ENCODE measurements around the gene LSG1.
"Not testable (repeated sequence)": the region's sequence is repeated elsewhere in the genome, so short reads cannot be mapped to it uniquely, and the experiment has no call there.

Gene LSG1

GRCh38 chr3:194615226-194615625, 56.8 kb downstream of the LSG1 start:
- no peak for DNase-seq

DNA sequence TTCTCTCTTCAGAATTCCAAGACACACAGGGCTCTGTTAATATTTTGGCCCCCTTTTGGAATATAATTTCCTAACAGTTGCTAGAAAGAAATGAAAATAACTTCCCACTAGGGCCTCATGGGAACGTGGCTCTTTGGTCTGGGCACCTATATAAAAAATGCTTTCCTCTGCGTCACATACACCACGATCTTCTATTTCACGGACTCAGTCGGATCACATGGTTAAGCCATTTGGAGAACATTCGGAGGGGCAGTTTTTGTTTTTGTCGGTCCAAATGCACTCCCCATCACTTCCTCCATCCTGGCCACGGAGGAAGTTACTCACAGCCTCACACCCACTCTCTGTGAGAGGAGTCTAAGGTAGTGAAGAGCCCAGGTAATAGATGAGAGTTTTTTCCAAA, 59.8 kb downstream of the LSG1 start:
- DNase-seq: no peak

DNA sequence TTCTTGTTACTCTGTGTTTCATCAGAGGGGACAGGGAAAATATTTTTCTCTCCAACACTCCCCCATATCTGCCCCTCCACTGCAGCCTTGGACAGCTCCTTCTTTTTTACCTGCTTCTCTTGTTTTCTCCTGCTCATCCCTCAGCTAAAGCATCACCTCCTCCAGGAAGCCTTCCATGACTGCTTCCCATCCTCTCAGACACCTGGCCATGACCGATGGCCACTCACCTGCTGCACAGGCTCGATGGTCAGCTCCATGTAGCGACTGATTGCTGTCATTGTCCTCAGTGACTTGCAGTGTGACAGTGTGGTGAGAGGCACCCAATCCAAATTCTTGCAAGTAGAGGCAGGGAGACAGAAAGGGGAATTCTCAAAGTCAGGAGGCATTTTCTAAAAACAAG, 61.3 kb downstream of the LSG1 start:
- no peak for DNase-seq

- no peak for DNase-seq
Measured at GRCh38 chr3:194609601-194610000, 62.4 kb downstream of the LSG1 start.

DNA sequence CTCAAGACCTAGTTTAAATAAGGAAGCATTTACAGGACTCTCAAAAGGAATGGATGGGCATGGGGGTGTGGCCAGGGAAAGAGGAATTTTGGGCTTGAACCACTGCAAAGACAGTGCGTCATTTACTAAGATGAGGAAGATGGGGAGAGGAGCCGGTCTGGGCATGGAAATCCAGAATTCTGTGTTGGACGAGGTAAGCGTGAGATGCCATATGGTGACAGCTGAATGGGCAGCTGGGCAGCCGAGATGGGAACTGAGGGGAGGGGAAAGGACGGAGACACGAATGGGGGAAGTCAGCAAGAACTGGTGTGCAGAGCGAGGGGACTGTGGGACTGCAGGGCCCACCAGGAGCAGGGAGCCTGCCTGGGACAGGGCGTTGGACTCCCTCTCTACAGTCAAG, 63.0 kb downstream of the LSG1 start:
- no peak for DNase-seq

DNA sequence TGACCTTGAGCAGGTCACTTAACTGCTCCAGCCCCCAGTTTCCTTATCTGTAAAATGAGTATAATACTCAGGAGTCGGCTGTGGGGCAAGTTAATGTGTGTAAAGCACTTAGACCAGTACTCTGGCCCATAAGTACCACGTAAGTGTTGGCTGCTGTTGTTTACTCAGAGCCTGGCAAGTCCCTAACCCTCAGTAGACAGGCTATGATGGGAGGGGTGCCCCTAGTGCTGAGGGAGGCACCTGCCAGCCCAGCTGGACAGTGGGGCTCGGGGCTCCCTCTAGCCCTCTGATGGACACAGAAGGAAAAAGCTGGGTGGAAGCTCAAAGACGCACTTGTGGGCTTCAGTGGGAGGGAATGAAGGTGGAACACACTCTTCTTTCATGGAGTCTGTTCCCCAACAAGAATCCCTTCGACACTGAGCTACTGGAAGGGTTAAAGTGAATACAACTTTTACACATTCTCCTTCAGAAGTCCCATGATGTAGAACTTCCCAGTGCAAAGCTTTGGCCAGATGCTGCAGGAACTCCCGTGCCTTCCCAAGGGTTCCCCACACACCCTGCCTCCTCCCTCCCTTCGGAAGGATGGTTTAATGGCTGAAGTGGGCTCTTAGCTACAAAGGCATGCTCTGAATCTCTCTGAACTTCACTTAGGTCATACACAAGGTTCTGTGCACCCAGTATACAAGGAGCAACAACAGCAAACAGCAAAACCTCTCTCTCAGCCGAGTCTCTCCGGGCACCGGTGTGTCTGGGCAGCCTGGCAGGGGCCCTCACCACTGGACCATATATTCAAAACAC, 64.2 kb downstream of the LSG1 start:
- peak; percentile 79 for DNase-seq

- peak; percentile 61 for DNase-seq
Measured at GRCh38 chr3:194606941-194607340, 65.0 kb downstream of the LSG1 start.

DNA sequence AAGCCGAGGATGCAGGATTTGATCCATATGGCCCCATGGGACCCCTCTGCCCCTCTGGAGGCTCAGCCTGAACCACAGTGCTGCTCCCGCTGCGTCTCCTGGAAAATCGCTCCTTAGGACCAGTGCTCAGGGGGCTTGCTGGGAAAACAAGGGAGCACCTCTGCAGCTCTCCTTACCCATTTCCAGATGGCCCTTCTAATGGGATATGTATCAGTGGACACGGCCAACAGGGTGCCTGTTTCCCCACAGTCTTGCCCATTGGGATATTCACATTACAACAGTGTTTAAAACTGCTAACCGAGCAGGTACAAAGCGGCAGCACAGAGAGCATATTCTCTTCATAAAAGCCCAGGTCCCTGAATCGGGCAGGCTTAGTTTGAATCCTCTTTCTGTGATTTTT, 65.8 kb downstream of the LSG1 start:
- no peak for DNase-seq

DNA sequence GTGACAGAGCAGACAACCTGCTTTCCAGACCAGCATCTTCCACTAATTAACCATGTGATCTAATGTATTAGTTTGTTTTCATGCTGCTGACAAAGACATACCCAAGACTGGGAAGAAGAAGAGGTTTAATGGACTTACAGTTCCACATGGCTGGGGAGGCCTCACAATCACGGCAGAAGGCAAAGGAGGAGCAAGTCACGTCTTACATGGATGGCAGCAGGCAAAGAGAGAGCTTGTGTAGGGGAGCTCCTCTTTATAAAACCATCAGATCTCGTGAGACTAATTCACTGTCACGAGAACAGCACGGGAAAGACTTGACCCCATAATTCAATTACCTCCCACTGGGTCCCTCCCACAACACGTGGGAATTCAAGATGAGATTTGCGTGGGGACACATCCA, 66.7 kb downstream of the LSG1 start:
- not testable (repeated sequence) for DNase-seq

DNA sequence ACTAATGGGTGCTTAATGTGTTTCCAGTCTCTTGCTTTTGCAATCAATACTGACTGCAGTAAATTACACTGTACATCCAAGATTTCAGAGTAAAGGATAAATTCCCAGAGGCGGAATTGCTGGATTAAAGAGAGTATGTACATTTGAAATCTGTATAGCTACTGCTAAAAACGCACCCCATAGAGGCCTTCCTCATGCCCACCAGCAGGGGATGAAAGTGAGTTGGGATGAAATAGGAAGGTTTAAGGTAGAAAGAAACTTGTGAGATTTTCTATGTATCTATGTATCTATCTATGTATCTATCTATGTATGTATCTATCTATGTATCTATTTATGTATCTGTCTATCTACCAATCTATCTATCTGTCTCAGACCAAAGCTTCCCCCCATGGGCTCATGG, 67.2 kb downstream of the LSG1 start:
- no peak for DNase-seq

- no peak for DNase-seq
Measured at GRCh38 chr3:194604126-194604525, 67.9 kb downstream of the LSG1 start.

GRCh38 chr3:194602669-194603171, 69.3 kb downstream of the LSG1 start:
- no peak for DNase-seq

GRCh38 chr3:194598771-194599557, 73.0 kb downstream of the LSG1 start:
- DNase-seq: no peak

DNA sequence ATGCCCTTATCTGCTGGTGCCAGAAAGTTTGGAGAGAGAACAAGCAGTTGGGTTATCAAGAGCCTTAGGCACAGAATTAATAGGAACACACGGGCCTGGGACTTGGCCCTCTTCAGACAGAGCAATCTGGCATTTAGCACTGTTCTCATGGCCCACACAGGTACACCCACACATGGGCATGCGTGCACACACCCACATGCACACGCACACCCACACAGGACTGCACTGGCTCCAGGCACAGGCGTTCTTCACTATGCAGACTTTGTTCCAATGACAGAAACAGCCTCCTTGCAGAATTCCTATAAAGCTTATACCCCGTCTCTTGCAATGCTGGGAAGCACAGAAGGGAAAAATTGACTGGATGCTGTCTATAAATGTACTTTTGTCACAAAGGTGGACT, 75.1 kb downstream of the LSG1 start:
- DNase-seq: no peak

- DNase-seq: no peak
Measured at GRCh38 chr3:194592798-194593752, 78.9 kb downstream of the LSG1 start.

Measured in NCI-H510A treated with DMSO at 0.1 percent for 48 hours (cell line).